Ishikawa (cell line): ENCODE data around the gene ENTPD3.

Experiments used
- CEBPB ChIP-seq: IDR thresholded peaks from 2 replicates; pipeline ENCODE4 v1.6.1; 2012
- CREB1 ChIP-seq: IDR thresholded peaks from 2 replicates; pipeline ENCODE4 v1.6.1; 2012; ENCODE audit warnings: low read depth
- EP300 ChIP-seq: IDR thresholded peaks from 2 replicates; pipeline ENCODE4 v1.6.1; 2012; ENCODE audit warnings: borderline replicate concordance
- FOXM1 ChIP-seq: IDR thresholded peaks from 2 replicates; pipeline ENCODE4 v1.6.1; 2012; ENCODE audit warnings: low read depth, borderline replicate concordance
- MAX ChIP-seq: IDR thresholded peaks from 2 replicates; pipeline ENCODE4 v1.6.1; 2012
- NFIC ChIP-seq: IDR thresholded peaks from 2 replicates; pipeline ENCODE4 v1.6.1; 2012
- RAD21 ChIP-seq: IDR thresholded peaks from 2 replicates; pipeline ENCODE4 v1.6.1; 2012; ENCODE audit warnings: low read depth
- REST ChIP-seq: IDR thresholded peaks from 2 replicates; pipeline ENCODE4 v1.6.1; 2012; ENCODE audit warnings: low read depth, mild to moderate bottlenecking
- TAF1 ChIP-seq: IDR thresholded peaks from 2 replicates; pipeline ENCODE4 v1.6.1; 2012; ENCODE audit warnings: low read depth, mild to moderate bottlenecking
- TCF12 ChIP-seq: IDR thresholded peaks from 2 replicates; pipeline ENCODE4 v1.6.1; 2012; ENCODE audit warnings: low read depth
- TEAD4 ChIP-seq: IDR thresholded peaks from 2 replicates; pipeline ENCODE4 v1.6.1; 2012
- USF1 ChIP-seq: IDR thresholded peaks from 2 replicates; pipeline ENCODE4 v1.6.1; 2012
- YY1 ChIP-seq: IDR thresholded peaks from 2 replicates; pipeline ENCODE4 v1.6.1; 2012; ENCODE audit warnings: low read depth
- ZBTB7A ChIP-seq: IDR thresholded peaks from 2 replicates; pipeline ENCODE4 v1.6.1; 2012; ENCODE audit warnings: low read depth

Gene ENTPD3

GRCh38 chr3:40363674-40364073 lies 23.3 kb upstream of the ENTPD3 start:
- no peak for TF ChIP-seq CREB1
- no peak for TF ChIP-seq YY1
- no peak for TF ChIP-seq USF1
- no peak for TF ChIP-seq MAX

GRCh38 chr3:40366203-40367162 lies 20.5 kb upstream of the ENTPD3 start:
- TF ChIP-seq CEBPB (no peak), EP300 (no peak), TAF1 (no peak), NFIC (no peak), MAX (no peak)

GRCh38 chr3:40369716-40370115 lies 17.3 kb upstream of the ENTPD3 start:
- TF ChIP-seq NFIC: no peak
- no peak for TF ChIP-seq ZBTB7A
- no peak for TF ChIP-seq TEAD4
- TF ChIP-seq REST: no peak
- TF ChIP-seq YY1: no peak
- no peak for TF ChIP-seq USF1
- TF ChIP-seq EP300: no peak
- no peak for TF ChIP-seq FOXM1
- no peak for TF ChIP-seq MAX
- no peak for TF ChIP-seq TCF12
- TF ChIP-seq CEBPB: no peak
- TF ChIP-seq CREB1: no peak
- no peak for TF ChIP-seq RAD21

GRCh38 chr3:40377822-40378221 lies 9.2 kb upstream of the ENTPD3 start:
- no peak for TF ChIP-seq EP300

- TF ChIP-seq RAD21 (no peak), REST (no peak), NFIC (no peak), FOXM1 (no peak), EP300 (no peak), TCF12 (no peak), TEAD4 (no peak), ZBTB7A (no peak), USF1 (no peak), CEBPB (no peak)
These were observed 7.2 kb upstream of the ENTPD3 start for GRCh38 chr3:40379674-40380306.
